GOT3 (cell line): ENCODE results near the gene NBEAL2.
"Not testable (repeated sequence)": the region's sequence is repeated elsewhere in the genome, so short reads cannot be mapped to it uniquely, and the experiment has no call there.

ENCODE experiments used
- DNase-seq: peaks from one replicate; lab custom pipeline; 2025; ENCODE audit warnings: mixed read lengths; lab: John Stamatoyannopoulos, UW

Gene NBEAL2

GRCh38 chr3:46962427-46962826 lies 17.0 kb upstream of the NBEAL2 start:
- no peak for DNase-seq

- no peak for DNase-seq
Observed at GRCh38 chr3:46962990-46963389, 16.5 kb upstream of the NBEAL2 start.

- not testable (repeated sequence) for DNase-seq
Observed at GRCh38 chr3:46964038-46964590, 15.4 kb upstream of the NBEAL2 start.

- DNase-seq, result no peak
Observed at GRCh38 chr3:46965151-46965550, 14.3 kb upstream of the NBEAL2 start.

GRCh38 chr3:46966811-46967210 lies 12.7 kb upstream of the NBEAL2 start:
- DNase-seq, result no peak

- no peak for DNase-seq
Observed at GRCh38 chr3:46968783-46969428, 10.6 kb upstream of the NBEAL2 start.

- no peak for DNase-seq
Observed at GRCh38 chr3:46970391-46971091, 8.9 kb upstream of the NBEAL2 start.

- no peak for DNase-seq
Observed at GRCh38 chr3:46971151-46971550, 8.3 kb upstream of the NBEAL2 start.

GRCh38 chr3:46971742-46972141 lies 7.7 kb upstream of the NBEAL2 start:
- no peak for DNase-seq

- no peak for DNase-seq
Observed at GRCh38 chr3:46972396-46972795, 7.1 kb upstream of the NBEAL2 start.

- no peak for DNase-seq
Observed at GRCh38 chr3:46974421-46975171, 4.9 kb upstream of the NBEAL2 start.

GRCh38 chr3:46976326-46977190 lies 2.9 kb upstream of the NBEAL2 start, which contains the start of gene CCDC12:
CCDC12 (minus strand) TSS chr3:46976745; CDS start chr3:46976732, 13 bp downstream.
- DNase-seq, result peak; percentile 90

- DNase-seq, result no peak
Observed at GRCh38 chr3:46977811-46978195, 1.7 kb upstream of the NBEAL2 start.

GRCh38 chr3:46978381-46978780 lies 1.1 kb upstream of the NBEAL2 start:
- DNase-seq, result no peak

GRCh38 chr3:46979958-46980497 lies 562 bp downstream of the NBEAL2 start:
- no peak for DNase-seq

GRCh38 chr3:46981932-46982471 lies 2.5 kb downstream of the NBEAL2 start:
- no peak for DNase-seq

- DNase-seq, result no peak
Observed at GRCh38 chr3:46982546-46982945, 3.1 kb downstream of the NBEAL2 start.

- DNase-seq, result no peak
Observed at GRCh38 chr3:46984591-46985459, 5.4 kb downstream of the NBEAL2 start.

GRCh38 chr3:46985588-46985987 lies 6.1 kb downstream of the NBEAL2 start:
- no peak for DNase-seq
